Lower leg skin (tissue), 3 donors: Measurements from ENCODE around the gene XG.

Source experiments
- POLR2A ChIP-seq, 2 donors: fragments of 450-650 bp; IDR thresholded peaks; one replicate each; pipeline ENCODE4 v1.6.1; 2016 to 2017; ENCODE audit warnings: antibody characterized with exemption in 2 of 2, mild to moderate bottlenecking in 1 of 2, moderate library complexity in 1 of 2
- TF ChIP-seq, protein P1 (sequence below), 3 donors: fragments of 450-650 bp; IDR thresholded peaks; one replicate each; pipeline ENCODE4 v1.5.1; 2016; ENCODE audit warnings: antibody characterized with exemption in 3 of 3, mild to moderate bottlenecking in 3 of 3, moderate library complexity in 2 of 3

DNA sequence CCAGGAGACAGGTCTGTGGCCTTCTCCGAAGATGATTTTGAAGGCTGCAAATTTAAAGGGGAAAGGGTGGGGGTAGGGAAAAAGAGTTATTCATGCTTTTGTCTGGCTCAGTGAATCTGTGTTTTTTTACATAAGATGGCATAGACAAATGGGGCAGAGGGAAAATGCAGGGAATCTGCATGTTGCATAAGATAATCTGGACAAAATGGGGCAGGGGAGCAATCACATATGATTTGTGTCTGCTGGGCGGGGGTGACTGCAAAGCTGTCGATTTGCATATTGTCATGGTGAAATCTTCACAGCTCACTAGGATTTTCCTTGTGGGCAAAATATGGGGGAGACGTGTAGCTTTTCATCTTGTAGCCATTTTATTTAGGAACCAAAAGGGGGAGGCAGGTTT, 47.5 kb downstream of the XG start:
- TF ChIP-seq, protein P1, sequence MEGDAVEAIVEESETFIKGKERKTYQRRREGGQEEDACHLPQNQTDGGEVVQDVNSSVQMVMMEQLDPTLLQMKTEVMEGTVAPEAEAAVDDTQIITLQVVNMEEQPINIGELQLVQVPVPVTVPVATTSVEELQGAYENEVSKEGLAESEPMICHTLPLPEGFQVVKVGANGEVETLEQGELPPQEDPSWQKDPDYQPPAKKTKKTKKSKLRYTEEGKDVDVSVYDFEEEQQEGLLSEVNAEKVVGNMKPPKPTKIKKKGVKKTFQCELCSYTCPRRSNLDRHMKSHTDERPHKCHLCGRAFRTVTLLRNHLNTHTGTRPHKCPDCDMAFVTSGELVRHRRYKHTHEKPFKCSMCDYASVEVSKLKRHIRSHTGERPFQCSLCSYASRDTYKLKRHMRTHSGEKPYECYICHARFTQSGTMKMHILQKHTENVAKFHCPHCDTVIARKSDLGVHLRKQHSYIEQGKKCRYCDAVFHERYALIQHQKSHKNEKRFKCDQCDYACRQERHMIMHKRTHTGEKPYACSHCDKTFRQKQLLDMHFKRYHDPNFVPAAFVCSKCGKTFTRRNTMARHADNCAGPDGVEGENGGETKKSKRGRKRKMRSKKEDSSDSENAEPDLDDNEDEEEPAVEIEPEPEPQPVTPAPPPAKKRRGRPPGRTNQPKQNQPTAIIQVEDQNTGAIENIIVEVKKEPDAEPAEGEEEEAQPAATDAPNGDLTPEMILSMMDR (IDR thresholded peaks at IDR 0.05): no peak
- no peak for TF ChIP-seq POLR2A (IDR thresholded peaks at IDR 0.05)
